MCF 10A (cell line): ENCODE data around the gene DQX1. TPM values are rescaled to one million over a fixed set of nuclear protein-coding genes. Genes with fewer than 3 reads are reported as not detected.

Source experiments
- BruUV-seq: library from RNA; stranded (reverse); fragments of 400-500 nt; replicated peaks from 2 replicates; lab custom pipeline; 2021; lab: Mats Ljungman, UMichigan
- CTCF ChIA-PET: fragments of 300-600 bp; sonication (Branson Sonifier 250); formaldehyde crosslinking; extraction: SDS; loops from one replicate; lab custom pipeline; 2021; ENCODE audit warnings: antibody characterized with exemption, inconsistent platforms; lab: Yijun Ruan, JAX
- POLR2A ChIA-PET: fragments of 300-600, 350-650 bp; sonication (Branson Sonifier 250); formaldehyde crosslinking; extraction: SDS; loops from one replicate; lab custom pipeline; 2020; ENCODE audit warnings: antibody characterized with exemption, inconsistent platforms; lab: Yijun Ruan, JAX
- DNase-seq: peaks from one replicate; pipeline ENCODE4 v3.0.0-alpha.2; 2018; ENCODE audit not compliant: unreplicated experiment
- H3K27ac Mint-ChIP-seq: one replicate; pipeline ENCODE4 v1.8.0; 2022; ENCODE audit warnings: mild to moderate bottlenecking, low read depth, mixed read lengths; ENCODE audit not compliant: unreplicated experiment
- H3K27me3 Mint-ChIP-seq: one replicate; pipeline ENCODE4 v1.8.0; 2022; ENCODE audit warnings: mixed read lengths; ENCODE audit not compliant: insufficient read depth, unreplicated experiment
- H3K36me3 Mint-ChIP-seq: one replicate; pipeline ENCODE4 v1.8.0; 2022; ENCODE audit warnings: mild to moderate bottlenecking, moderate library complexity, mixed read lengths; ENCODE audit not compliant: insufficient read depth, unreplicated experiment
- H3K4me1 Mint-ChIP-seq: one replicate; pipeline ENCODE4 v1.8.0; 2022; ENCODE audit warnings: mixed read lengths; ENCODE audit not compliant: insufficient read depth, unreplicated experiment
- H3K4me3 Mint-ChIP-seq: one replicate; pipeline ENCODE4 v1.8.0; 2022; ENCODE audit warnings: mild to moderate bottlenecking, moderate library complexity, mixed read lengths; ENCODE audit not compliant: unreplicated experiment
- H3K9me3 Mint-ChIP-seq: one replicate; pipeline ENCODE4 v1.8.0; 2022; ENCODE audit warnings: mixed read lengths; ENCODE audit not compliant: unreplicated experiment
- intact Hi-C: fragments of 100-400 bp; cut with micrococcal nuclease; formaldehyde crosslinking; loops from 2 replicates; pipeline ENCODE4 v1.14.1; 2022
- total RNA-seq: library from RNA; stranded (reverse); gene quantifications from 2 replicates; pipeline ENCODE4 v1.2.3, GENCODE V29; 2022
- TF ChIP-seq, protein P1 (sequence below): fragments of 200-600 bp; IDR thresholded peaks from one replicate; pipeline ENCODE4 v1.8.0; 2022; ENCODE audit warnings: antibody characterized with exemption, mild to moderate bottlenecking; ENCODE audit not compliant: unreplicated experiment

DQX1 gene
- total RNA-seq, 1 experiment from 2014 or later = 4.3 TPM

DNA sequence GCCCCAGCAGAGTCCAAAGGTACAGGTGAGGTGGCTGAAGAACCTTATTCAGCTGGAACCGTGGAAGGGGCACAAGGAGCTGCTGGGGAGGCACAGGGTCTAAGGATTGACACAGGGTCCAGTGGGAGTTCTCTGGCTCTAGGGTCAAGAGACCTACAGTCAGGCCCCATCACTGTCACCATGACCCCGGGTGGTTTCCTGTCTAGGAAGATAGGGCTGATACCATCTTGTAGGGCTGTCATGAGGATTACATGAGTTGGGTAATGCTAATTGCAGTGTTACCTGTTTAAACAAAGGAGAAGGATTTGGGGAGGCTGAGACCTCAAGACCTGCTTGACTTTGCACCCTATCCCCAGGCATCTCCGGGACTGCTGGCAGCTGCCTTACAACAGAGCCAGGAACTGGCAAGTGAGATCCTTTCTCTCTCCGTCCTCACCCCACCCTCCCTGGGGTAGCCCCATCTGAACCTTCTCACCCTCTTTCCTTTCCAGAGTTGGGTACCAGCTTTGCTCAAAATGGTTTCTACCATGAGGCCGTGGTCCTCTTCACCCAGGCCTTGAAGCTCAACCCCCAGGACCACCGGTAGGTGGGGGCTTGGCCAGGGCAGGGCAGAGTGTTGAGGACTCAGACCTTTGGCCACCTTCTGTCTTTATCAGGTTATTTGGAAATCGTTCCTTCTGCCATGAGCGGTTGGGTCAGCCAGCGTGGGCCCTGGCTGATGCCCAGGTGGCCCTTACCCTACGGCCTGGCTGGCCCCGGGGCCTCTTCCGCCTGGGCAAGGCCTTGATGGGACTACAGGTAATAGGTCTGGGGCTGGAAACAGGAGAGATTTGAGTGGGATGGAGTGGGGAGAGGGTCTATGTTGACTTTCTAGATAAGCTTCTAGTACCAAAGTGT, 34.1 kb downstream of the DQX1 start:
- Mint-ChIP-seq H3K9me3 (no peaks in the 10 kb centered on the region), H3K4me1 (no peaks in the 10 kb centered on the region), H3K27me3 (no peaks in the 10 kb centered on the region), H3K4me3 (no peak overlapping the region), H3K27ac (no peak overlapping the region), H3K36me3 (peaks cover 11% of the 10 kb centered on the region)
- ChIA-PET CTCF (interaction anchor here (0.5 to 1.3 kb wide), 3 partner anchors 26 to 98 kb away, joined by 3 to 4 read pairs (median 3); no protein-coding TSS in a partner anchor), POLR2A (interaction anchor here (1.0 to 1.5 kb wide), 4 partner anchors 9 to 15 kb away, joined by 3 to 6 read pairs (median 4); partner anchors contain the start of genes CCDC142, PCGF1 and TTC31)
- intact Hi-C loops = no loop called here
- no TSS peak for BruUV-seq
- TF ChIP-seq, protein P1, sequence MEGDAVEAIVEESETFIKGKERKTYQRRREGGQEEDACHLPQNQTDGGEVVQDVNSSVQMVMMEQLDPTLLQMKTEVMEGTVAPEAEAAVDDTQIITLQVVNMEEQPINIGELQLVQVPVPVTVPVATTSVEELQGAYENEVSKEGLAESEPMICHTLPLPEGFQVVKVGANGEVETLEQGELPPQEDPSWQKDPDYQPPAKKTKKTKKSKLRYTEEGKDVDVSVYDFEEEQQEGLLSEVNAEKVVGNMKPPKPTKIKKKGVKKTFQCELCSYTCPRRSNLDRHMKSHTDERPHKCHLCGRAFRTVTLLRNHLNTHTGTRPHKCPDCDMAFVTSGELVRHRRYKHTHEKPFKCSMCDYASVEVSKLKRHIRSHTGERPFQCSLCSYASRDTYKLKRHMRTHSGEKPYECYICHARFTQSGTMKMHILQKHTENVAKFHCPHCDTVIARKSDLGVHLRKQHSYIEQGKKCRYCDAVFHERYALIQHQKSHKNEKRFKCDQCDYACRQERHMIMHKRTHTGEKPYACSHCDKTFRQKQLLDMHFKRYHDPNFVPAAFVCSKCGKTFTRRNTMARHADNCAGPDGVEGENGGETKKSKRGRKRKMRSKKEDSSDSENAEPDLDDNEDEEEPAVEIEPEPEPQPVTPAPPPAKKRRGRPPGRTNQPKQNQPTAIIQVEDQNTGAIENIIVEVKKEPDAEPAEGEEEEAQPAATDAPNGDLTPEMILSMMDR = no peak
- no peak for DNase-seq

DNA sequence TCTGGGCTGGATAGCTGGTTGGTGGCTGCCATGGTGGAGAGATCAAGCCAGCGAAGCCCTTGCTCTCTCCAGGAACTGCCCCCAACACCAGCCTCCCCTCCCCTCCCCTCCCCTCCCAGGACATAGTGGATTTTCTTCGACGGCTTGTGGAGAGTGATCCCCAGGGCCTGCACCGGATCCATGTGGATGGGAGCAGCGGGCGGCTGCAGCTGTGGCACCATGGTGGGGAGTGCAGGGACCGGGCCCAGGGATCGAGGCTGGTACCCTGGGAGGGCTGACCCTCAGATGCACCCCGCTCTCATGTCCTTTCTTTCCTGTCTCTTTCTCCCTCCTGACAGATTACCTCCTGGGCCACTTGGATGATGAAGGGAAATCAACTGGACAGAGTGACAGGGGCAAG, 36.1 kb downstream of the DQX1 start:
- Mint-ChIP-seq H3K4me3 (no peak overlapping the region), H3K36me3 (peaks cover 18% of the 10 kb centered on the region), H3K27ac (no peak overlapping the region), H3K9me3 (no peaks in the 10 kb centered on the region), H3K27me3 (no peaks in the 10 kb centered on the region), H3K4me1 (peaks cover 5% of the 10 kb centered on the region)
- ChIA-PET CTCF (interaction anchor here (1.0 to 1.2 kb wide), 3 partner anchors 16 to 98 kb away, joined by 3 to 4 read pairs (median 4); no protein-coding TSS in a partner anchor), POLR2A (interaction anchor here (1.1 to 1.2 kb wide), 2 partner anchors 11 to 97 kb away, joined by 3 read pairs; no protein-coding TSS in a partner anchor)
- no peak for DNase-seq
- intact Hi-C loops = no loop called here
- TF ChIP-seq, protein P1 = no peak
- no TSS peak for BruUV-seq

DNA sequence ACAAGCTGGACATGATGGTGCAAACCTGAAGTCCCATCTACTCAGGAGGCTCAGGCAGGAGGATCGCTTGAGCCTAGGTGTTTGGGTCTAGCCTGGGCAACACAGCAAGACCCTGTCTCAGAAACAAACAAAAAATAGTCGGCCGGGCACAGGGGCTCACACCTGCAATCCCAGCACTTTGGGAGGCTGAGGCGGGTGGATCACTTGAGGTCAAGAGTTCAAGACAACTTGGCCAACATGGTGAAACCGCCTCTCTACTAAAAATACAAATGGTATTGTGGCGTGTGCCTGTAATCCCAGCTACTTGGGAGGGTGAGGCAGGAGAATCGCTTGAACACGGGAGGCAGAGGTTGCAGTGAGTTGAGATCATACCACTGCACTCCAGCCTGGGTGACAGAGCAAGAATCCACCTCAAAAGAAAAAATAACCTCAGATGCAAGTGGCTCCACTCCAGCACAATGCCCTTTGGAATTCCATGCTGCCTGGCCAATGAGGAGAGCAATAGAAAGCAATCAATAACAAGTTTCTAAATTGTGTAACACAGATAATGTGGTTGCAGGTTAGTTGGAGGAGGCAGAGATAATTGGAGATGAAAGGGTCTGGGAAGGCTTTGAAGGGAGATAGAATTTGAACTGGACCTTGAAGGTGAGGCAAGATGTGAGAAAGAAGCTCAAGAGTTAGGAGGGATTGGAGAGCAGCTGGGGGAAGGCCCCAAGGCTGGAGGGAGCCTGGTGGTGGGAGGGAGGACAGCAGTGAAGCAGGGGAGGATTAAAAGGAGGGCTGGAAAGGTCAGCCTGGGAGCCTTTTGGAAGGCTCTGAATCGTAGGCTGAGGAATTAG, 37.2 kb downstream of the DQX1 start:
- ChIA-PET CTCF (interaction anchor here (1.0 to 1.2 kb wide), 4 partner anchors 18 to 99 kb away, joined by 3 to 4 read pairs (median 4); no protein-coding TSS in a partner anchor), POLR2A (interaction anchor here (0.6 to 1.4 kb wide), 4 partner anchors 42 to 98 kb away, joined by 3 to 5 read pairs (median 3); no protein-coding TSS in a partner anchor)
- TF ChIP-seq, protein P1 = no peak
- Mint-ChIP-seq H3K9me3 (no peaks in the 10 kb centered on the region), H3K4me1 (peaks cover 5% of the 10 kb centered on the region), H3K36me3 (peaks cover 18% of the 10 kb centered on the region), H3K4me3 (no peak overlapping the region), H3K27me3 (no peaks in the 10 kb centered on the region), H3K27ac (no peak overlapping the region)
- intact Hi-C loops = no loop called here
- DNase-seq = no peak
- BruUV-seq = no TSS peak
